Neural cell (in vitro differentiated cells): ENCODE measurements around the gene WDR59. TPM values are rescaled to one million over a fixed set of nuclear protein-coding genes. Genes with fewer than 3 reads are reported as not detected.

ENCODE experiments used
- H2AFZ ChIP-seq: fragments of 200-600, 300-800 bp; sonication (generic), shearing (Covaris generic); 2 replicates; pipeline ENCODE4 v1.6.0; 2014; ENCODE audit warnings: low read depth, mild to moderate bottlenecking, antibody characterized with exemption, low read length, moderate library complexity
- H3F3A ChIP-seq: fragments of 200-600 bp; shearing (Covaris generic); 2 replicates; pipeline ENCODE4 v1.6.1; 2016; ENCODE audit warnings: mild to moderate bottlenecking, moderate library complexity, mixed read lengths, antibody characterized with exemption, low read length; ENCODE audit not compliant: insufficient read depth, poor library complexity, severe bottlenecking
- H3K27ac ChIP-seq: fragments of 200-600, 300-800 bp; sonication (generic), shearing (Covaris generic); 2 replicates; pipeline ENCODE4 v1.5.1; 2014; ENCODE audit warnings: mild to moderate bottlenecking, low read length, moderate library complexity
- H3K27me3 ChIP-seq: fragments of 300-800, 200-600 bp; sonication (generic), shearing (Covaris generic); 2 replicates; pipeline ENCODE4 v1.6.0; 2014; ENCODE audit warnings: mild to moderate bottlenecking, low read depth, low read length, moderate library complexity; ENCODE audit not compliant: insufficient read depth
- H3K36me3 ChIP-seq: fragments of 300-800, 200-600 bp; sonication (generic), shearing (Covaris generic); 2 replicates; pipeline ENCODE4 v1.5.1; 2014; ENCODE audit warnings: mild to moderate bottlenecking, antibody characterized with exemption, low read length, moderate library complexity; ENCODE audit not compliant: insufficient read depth
- H3K4me2 ChIP-seq: fragments of 300-800, 200-600 bp; sonication (generic), shearing (Covaris generic); 2 replicates; pipeline ENCODE4 v1.6.0; 2014; ENCODE audit warnings: mild to moderate bottlenecking, low read length
- H3K4me3 ChIP-seq: fragments of 300-800, 200-600 bp; sonication (generic), shearing (Covaris generic); 2 replicates; pipeline ENCODE4 v1.5.1; 2014; ENCODE audit warnings: mild to moderate bottlenecking, low read length, moderate library complexity
- H3K79me2 ChIP-seq: fragments of 200-600 bp; shearing (Covaris generic); replicated peaks from 2 replicates; pipeline ENCODE4 v1.6.0; 2014; ENCODE audit warnings: mild to moderate bottlenecking, low read length, moderate library complexity; ENCODE audit not compliant: insufficient read depth
- H3K9ac ChIP-seq: fragments of 300-800, 200-600 bp; sonication (generic), shearing (Covaris generic); 2 replicates; pipeline ENCODE4 v1.6.1; 2016; ENCODE audit warnings: mild to moderate bottlenecking, low read length, mixed read lengths
- H3K9me2 ChIP-seq: fragments of 200-600 bp; shearing (Covaris generic); 2 replicates; pipeline ENCODE4 v1.6.1; 2016; ENCODE audit warnings: mild to moderate bottlenecking, low read length, mixed read lengths; ENCODE audit not compliant: insufficient read depth
- H3K9me3 ChIP-seq: fragments of 200-600, 300-800 bp; sonication (generic), shearing (Covaris generic); 2 replicates; pipeline ENCODE4 v1.6.1; 2016; ENCODE audit warnings: mild to moderate bottlenecking, mixed run types, low read length, moderate library complexity, mixed read lengths
- H4K20me1 ChIP-seq: fragments of 200-600 bp; shearing (Covaris generic); 2 replicates; pipeline ENCODE4 v1.6.1; 2016; ENCODE audit warnings: mild to moderate bottlenecking, mixed run types; ENCODE audit not compliant: insufficient read depth
- EP300 ChIP-seq: fragments of 450-650 bp; conservative IDR thresholded peaks from 2 replicates; pipeline ENCODE4 v1.6.1; 2014; ENCODE audit warnings: antibody characterized with exemption, mild to moderate bottlenecking, moderate library complexity; ENCODE audit not compliant: poor library complexity, severe bottlenecking
- EZH2 ChIP-seq: fragments of 200-600, 300-800 bp; shearing (Covaris generic), sonication (generic); IDR thresholded peaks from 2 replicates; pipeline ENCODE4 v1.6.1; 2014; ENCODE audit warnings: antibody characterized with exemption, low read length, borderline replicate concordance, mild to moderate bottlenecking; ENCODE audit not compliant: insufficient read depth, poor library complexity, severe bottlenecking
- MXI1 ChIP-seq: fragments of 450-650 bp; conservative IDR thresholded peaks from 2 replicates; pipeline ENCODE4 v1.6.1; 2014; ENCODE audit warnings: antibody characterized with exemption, mild to moderate bottlenecking; ENCODE audit not compliant: poor library complexity, severe bottlenecking
- POLR2AphosphoS5 ChIP-seq: IDR thresholded peaks from 2 replicates; pipeline ENCODE4 v1.6.1; 2012
- RAD21 ChIP-seq: fragments of 450-650 bp; conservative IDR thresholded peaks from 2 replicates; pipeline ENCODE4 v1.6.1; 2014; ENCODE audit warnings: antibody characterized with exemption, mild to moderate bottlenecking, moderate library complexity
- SMC3 ChIP-seq: fragments of 450-650 bp; conservative IDR thresholded peaks from 2 replicates; pipeline ENCODE4 v1.6.1; 2014; ENCODE audit warnings: antibody characterized with exemption, mild to moderate bottlenecking, moderate library complexity; ENCODE audit not compliant: poor library complexity
- TAF1 ChIP-seq: IDR thresholded peaks from 2 replicates; pipeline ENCODE4 v1.6.1; 2012; ENCODE audit warnings: low read depth
- polyA plus RNA-seq: library from polyadenylated mRNA; depleted of rRNA; stranded (reverse); fragments of >200 nt; gene quantifications from 2 replicates; pipeline ENCODE4 v1.2.3, GENCODE V29; 2014
- TF ChIP-seq, protein P1 (sequence below): IDR thresholded peaks from 2 replicates; pipeline ENCODE4 v1.6.1; 2012; ENCODE audit warnings: borderline replicate concordance
- TF ChIP-seq, protein P2 (sequence below): fragments of 450-650 bp; IDR thresholded peaks from 2 replicates; pipeline ENCODE4 v1.5.1; 2014; ENCODE audit warnings: antibody characterized with exemption, mild to moderate bottlenecking, moderate library complexity; ENCODE audit not compliant: poor library complexity, severe bottlenecking

The WDR59 gene
- polyA plus RNA-seq, 1 donor from 2014 or later: 20.3 TPM

DNA sequence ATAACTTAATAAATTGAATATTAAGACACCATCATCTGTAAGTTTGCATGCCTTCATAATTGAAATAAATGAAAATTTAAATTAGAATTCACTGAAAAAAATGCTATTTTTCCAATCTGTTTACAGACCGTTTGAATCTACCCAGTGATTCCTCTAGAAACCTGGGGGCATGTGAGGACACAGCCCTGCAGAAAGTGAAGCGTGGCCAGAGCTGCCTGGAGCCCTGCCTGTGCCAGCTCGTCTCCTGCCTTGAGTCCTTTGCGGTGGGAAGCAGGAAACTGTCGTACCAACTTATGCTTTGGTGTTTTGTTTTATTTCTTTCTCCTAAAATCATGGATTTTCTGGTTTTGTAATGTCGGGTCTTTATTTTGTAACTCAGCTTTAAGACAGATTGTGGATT, 142.5 kb downstream of the WDR59 start (continued):
- TF ChIP-seq POLR2AphosphoS5 (no peak), RAD21 (no peak), SMC3 (no peak)

DNA sequence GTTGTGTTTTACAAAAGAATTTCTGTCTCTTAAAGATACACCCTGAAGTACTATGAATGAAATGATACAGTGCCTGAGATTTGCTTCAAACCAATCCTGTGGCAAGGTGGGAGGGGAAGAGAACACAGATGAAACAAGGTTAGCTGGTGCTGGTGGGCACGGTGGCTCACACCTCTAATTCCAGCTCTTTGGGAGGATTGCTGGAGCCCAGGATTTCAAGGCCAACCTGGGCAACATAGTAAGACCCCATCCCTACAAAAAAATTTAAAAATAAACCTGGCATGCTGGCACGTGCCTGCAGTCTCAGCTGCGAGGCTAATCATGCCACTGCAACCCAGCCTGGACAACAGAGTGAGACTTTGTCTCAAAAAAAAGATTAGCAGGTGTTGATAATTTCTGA, 143.0 kb downstream of the WDR59 start:
- Histone ChIP-seq H3F3A (no peaks in the 10 kb centered on the region), H3K9ac (no peak overlapping the region), H3K27ac (no peak overlapping the region), H3K9me3 (no peaks in the 10 kb centered on the region), H4K20me1 (no peaks in the 10 kb centered on the region), H3K27me3 (no peaks in the 10 kb centered on the region), H3K4me2 (no peak overlapping the region), H3K36me3 (no peaks in the 10 kb centered on the region), H3K79me2 (no peaks in the 10 kb centered on the region), H3K4me3 (no peak overlapping the region), H3K9me2 (no peaks in the 10 kb centered on the region), H2AFZ (no peak overlapping the region)
- TF ChIP-seq TAF1: no peak
- TF ChIP-seq SMC3: no peak
- TF ChIP-seq, protein P1, sequence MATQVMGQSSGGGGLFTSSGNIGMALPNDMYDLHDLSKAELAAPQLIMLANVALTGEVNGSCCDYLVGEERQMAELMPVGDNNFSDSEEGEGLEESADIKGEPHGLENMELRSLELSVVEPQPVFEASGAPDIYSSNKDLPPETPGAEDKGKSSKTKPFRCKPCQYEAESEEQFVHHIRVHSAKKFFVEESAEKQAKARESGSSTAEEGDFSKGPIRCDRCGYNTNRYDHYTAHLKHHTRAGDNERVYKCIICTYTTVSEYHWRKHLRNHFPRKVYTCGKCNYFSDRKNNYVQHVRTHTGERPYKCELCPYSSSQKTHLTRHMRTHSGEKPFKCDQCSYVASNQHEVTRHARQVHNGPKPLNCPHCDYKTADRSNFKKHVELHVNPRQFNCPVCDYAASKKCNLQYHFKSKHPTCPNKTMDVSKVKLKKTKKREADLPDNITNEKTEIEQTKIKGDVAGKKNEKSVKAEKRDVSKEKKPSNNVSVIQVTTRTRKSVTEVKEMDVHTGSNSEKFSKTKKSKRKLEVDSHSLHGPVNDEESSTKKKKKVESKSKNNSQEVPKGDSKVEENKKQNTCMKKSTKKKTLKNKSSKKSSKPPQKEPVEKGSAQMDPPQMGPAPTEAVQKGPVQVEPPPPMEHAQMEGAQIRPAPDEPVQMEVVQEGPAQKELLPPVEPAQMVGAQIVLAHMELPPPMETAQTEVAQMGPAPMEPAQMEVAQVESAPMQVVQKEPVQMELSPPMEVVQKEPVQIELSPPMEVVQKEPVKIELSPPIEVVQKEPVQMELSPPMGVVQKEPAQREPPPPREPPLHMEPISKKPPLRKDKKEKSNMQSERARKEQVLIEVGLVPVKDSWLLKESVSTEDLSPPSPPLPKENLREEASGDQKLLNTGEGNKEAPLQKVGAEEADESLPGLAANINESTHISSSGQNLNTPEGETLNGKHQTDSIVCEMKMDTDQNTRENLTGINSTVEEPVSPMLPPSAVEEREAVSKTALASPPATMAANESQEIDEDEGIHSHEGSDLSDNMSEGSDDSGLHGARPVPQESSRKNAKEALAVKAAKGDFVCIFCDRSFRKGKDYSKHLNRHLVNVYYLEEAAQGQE: no peak
- no peak for TF ChIP-seq POLR2AphosphoS5
- no peak for TF ChIP-seq EZH2
- no peak for TF ChIP-seq RAD21
- TF ChIP-seq, protein P2, sequence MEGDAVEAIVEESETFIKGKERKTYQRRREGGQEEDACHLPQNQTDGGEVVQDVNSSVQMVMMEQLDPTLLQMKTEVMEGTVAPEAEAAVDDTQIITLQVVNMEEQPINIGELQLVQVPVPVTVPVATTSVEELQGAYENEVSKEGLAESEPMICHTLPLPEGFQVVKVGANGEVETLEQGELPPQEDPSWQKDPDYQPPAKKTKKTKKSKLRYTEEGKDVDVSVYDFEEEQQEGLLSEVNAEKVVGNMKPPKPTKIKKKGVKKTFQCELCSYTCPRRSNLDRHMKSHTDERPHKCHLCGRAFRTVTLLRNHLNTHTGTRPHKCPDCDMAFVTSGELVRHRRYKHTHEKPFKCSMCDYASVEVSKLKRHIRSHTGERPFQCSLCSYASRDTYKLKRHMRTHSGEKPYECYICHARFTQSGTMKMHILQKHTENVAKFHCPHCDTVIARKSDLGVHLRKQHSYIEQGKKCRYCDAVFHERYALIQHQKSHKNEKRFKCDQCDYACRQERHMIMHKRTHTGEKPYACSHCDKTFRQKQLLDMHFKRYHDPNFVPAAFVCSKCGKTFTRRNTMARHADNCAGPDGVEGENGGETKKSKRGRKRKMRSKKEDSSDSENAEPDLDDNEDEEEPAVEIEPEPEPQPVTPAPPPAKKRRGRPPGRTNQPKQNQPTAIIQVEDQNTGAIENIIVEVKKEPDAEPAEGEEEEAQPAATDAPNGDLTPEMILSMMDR: no peak
- TF ChIP-seq EP300: no peak
- TF ChIP-seq MXI1: no peak

DNA sequence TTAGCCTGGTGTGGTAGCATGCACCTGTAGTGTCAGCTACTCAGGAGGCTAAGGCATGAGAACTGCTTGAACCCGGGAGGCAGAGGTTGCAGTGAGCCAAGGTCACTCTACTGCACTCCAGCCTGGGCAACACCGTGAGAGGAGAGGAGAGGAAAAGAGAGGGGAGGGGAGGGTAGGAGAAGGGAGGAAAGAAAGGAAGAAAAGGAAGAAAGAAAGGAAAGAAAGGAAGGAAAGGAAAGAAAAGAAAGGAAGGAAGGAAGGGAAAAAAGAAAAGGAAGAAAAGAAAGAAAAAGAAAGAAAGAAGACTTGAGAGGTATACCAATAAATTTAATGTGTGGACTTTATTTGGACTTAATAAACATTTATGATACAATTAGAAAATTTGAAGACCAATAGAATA, 143.5 kb downstream of the WDR59 start:
- no peak overlapping the region for H3K27ac ChIP-seq
- H3K79me2 ChIP-seq: no peaks in the 10 kb centered on the region
- no peak overlapping the region for H3K4me2 ChIP-seq
- no peaks in the 10 kb centered on the region for H3F3A ChIP-seq
- TF ChIP-seq MXI1 (no peak), RAD21 (no peak), EP300 (no peak), POLR2AphosphoS5 (no peak), SMC3 (no peak), EZH2 (no peak), TAF1 (no peak)
- TF ChIP-seq, protein P2: no peak
- TF ChIP-seq, protein P1: no peak
- no peaks in the 10 kb centered on the region for H3K9me3 ChIP-seq
- no peak overlapping the region for H2AFZ ChIP-seq
- H4K20me1 ChIP-seq: no peaks in the 10 kb centered on the region
- no peak overlapping the region for H3K9ac ChIP-seq
- H3K36me3 ChIP-seq: no peaks in the 10 kb centered on the region
- no peaks in the 10 kb centered on the region for H3K9me2 ChIP-seq
- no peaks in the 10 kb centered on the region for H3K27me3 ChIP-seq
- no peak overlapping the region for H3K4me3 ChIP-seq
